GM12872 (cell line): ENCODE data around the gene HRH4.

Experiments
- TF ChIP-seq, protein P1 (sequence below): IDR thresholded peaks from 3 replicates; pipeline ENCODE4 v1.5.1; 2011; ENCODE audit warnings: low read depth, mild to moderate bottlenecking, low read length, moderate library complexity; ENCODE audit not compliant: insufficient read depth

The HRH4 gene

DNA sequence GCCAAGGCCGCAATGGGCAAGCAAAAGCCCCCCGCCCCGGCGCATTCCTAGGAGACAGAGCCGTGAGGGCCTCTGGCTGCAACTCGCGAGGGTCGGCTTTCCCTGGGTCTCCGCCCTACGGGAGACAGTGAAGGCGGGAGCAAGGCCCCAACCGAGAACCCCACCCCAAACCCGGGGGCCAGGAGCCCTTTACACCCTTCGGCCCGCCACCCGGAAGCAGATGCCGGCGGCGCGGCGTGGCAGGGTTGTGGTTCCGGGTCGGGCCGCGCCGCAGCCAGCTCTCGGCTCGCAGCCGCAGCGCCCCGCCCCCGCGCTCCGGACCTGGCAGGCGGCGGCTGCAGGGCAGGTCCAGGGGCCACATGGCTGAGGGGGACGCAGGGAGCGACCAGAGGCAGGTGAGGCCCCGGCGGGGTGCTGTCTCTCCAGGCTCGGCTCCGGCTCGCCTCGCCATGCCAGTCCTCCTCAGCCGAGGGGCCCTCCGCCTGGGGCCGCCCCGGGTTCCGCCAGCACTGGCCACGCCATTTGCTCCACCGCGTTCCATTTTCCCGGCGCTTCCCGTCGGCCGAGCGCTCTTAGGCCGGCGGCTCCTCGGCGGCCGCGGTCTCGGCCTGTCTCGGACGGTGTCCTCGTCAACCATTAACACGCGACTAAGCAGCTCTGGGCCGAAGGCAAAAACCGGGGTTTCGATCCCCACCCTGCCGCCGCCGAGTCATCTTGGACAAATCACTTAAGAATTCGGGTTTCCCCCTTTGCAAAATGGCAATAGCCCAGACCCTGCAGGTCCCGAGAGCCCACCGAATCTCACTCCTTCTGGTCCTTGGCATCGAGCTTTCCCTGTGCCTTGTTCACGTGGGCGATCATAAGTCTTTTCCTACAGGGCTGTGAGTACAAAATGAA is 33.8 kb upstream of the HRH4 start, which contains the start of gene IMPACT:
Gene IMPACT, plus strand, starts transcription at position 273 of the 897 bp plus-strand sequence. Its CDS starts 87 bp downstream, at position 360.
- TF ChIP-seq, protein P1, sequence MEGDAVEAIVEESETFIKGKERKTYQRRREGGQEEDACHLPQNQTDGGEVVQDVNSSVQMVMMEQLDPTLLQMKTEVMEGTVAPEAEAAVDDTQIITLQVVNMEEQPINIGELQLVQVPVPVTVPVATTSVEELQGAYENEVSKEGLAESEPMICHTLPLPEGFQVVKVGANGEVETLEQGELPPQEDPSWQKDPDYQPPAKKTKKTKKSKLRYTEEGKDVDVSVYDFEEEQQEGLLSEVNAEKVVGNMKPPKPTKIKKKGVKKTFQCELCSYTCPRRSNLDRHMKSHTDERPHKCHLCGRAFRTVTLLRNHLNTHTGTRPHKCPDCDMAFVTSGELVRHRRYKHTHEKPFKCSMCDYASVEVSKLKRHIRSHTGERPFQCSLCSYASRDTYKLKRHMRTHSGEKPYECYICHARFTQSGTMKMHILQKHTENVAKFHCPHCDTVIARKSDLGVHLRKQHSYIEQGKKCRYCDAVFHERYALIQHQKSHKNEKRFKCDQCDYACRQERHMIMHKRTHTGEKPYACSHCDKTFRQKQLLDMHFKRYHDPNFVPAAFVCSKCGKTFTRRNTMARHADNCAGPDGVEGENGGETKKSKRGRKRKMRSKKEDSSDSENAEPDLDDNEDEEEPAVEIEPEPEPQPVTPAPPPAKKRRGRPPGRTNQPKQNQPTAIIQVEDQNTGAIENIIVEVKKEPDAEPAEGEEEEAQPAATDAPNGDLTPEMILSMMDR = no peak

DNA sequence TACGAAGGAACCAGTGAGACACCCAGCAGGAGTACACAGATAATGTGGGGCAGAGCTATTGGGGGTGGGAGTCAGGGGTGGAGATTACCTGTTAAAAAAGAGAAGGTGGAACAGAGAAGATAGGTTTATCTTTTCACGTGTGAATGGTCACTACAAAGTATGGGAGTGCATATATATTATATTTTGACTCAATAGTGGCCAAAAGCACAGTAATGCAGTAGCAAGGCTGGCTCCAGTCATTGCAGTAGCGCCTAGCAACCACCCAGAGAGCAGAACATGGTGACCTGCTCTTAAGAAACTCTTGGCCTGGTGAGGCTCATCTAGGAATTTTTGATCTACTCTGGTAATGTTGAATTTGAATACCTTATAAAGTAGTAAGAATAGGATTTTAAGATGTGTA is 33.0 kb upstream of the HRH4 start:
- TF ChIP-seq, protein P1 = no peak

DNA sequence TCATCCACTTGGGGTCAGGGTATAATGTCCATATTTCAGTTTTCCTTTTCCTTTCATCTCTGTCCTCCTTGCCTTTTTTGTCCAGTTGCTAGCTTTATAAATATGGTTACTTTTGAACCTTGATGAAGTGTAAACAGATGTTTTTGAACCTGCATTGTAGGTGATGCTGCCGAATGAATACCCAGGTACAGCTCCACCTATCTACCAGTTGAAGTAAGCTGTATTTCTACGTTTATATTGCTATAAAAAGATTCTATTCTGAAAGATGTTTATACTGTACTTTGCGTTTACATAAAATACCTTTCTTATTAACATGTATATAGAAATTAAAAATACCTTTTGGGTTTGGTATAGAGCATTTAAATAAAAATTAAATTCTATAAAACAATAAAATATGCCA is 31.7 kb upstream of the HRH4 start:
- TF ChIP-seq, protein P1 = no peak

DNA sequence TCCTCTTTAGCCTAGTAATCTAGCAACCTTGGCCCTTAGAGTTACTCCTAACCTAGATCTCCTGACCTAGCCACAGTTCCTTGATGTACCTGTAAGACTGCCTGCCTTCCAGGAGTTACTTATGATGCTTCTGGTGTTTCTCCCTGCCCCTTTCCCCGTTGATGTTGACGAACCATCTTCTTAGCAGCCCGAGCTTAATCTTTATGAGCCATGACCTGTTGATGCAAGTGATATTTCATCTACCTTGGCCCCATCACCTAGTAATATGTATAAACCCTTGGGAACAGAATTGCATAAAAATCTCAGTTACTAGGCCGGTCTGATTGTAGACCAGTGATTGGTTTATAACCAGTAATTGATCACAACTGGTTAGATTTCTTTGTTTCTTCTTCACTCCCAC is 31.2 kb upstream of the HRH4 start:
- TF ChIP-seq, protein P1 = no peak

DNA sequence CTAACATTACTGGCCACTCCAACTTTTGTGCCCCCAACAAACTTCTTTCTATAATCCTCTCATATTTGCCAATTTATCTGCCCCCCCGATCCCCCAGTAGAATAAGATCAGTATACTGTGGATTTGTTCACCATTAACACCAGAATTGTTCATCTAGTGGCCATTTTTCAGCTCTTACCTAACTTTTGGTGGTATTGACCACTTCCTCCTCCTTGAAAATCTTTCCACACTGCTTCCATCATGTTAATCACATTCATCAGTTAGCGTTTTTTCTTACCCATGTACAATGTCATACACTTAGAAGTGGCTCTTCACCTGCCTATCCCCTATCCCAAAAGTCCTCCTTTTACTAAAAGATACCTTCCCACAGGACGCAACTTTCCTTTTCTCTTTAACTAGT is 27.8 kb upstream of the HRH4 start:
- TF ChIP-seq, protein P1 = no peak

DNA sequence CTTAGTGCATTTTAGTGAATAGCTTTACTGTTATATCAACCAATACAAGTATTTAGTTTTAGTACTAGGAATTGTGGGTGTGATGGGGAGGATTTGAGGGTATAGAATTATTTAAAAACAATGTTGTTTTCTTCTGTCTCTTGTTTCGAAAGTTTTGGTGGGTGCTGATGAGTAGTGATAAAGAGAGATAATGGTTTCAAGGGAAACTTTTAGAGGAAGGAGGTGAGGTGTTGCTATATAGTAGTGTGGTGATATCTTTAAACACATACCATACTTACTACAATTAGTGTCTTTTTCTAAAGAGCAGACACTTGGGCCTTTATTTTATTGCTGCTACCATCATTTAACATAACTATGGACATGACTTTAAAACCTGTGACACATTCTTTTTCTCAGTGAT is 23.5 kb upstream of the HRH4 start:
- TF ChIP-seq, protein P1 = no peak

DNA sequence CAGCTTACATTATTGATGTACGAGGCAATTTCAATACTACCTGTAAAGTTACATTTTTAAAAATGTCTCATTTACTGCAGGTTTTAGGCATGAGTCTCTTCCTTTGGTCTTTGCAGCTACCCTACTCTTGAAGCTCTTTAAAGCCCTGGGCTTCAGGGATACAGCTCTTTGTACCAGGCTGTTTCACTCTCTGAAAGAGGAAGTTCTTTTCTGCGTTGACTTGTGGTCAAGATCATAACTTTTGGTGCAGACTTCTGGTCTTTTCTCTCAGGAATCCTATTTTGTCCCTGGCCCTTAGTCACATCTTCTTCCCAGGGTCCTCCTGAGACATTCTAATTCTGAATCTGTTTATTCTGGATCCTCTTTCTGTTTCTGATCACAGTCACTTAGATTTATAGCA is 16.6 kb upstream of the HRH4 start:
- TF ChIP-seq, protein P1 = no peak
